Endodermal cell (in vitro differentiated cells): Measurements from ENCODE around the gene CROCC. TPM values are rescaled to one million over a fixed set of nuclear protein-coding genes. Genes with fewer than 3 reads are reported as not detected.

Source experiments
- DNase-seq: peaks from one replicate; pipeline ENCODE4 v3.0.0-alpha.2; 2017
- H3K27ac ChIP-seq: 2 replicates; pipeline ENCODE4 v1.5.1; 2013; ENCODE audit warnings: mild to moderate bottlenecking, low read depth, low read length, moderate library complexity
- H3K27me3 ChIP-seq: 2 replicates; pipeline ENCODE4 v1.6.1; 2013; ENCODE audit warnings: mild to moderate bottlenecking, low read length, moderate library complexity; ENCODE audit not compliant: insufficient read depth, control insufficient read depth, poor library complexity, severe bottlenecking
- H3K36me3 ChIP-seq: 2 replicates; pipeline ENCODE4 v1.7.0; 2013; ENCODE audit warnings: mild to moderate bottlenecking, low read length, moderate library complexity; ENCODE audit not compliant: control insufficient read depth, insufficient read depth
- H3K4me1 ChIP-seq: one replicate; pipeline ENCODE4 v1.7.0; 2013; ENCODE audit warnings: low read length; ENCODE audit not compliant: control insufficient read depth, insufficient read depth
- H3K4me3 ChIP-seq: 2 replicates; pipeline ENCODE4 v1.5.1; 2013; ENCODE audit warnings: mild to moderate bottlenecking, low read length, moderate library complexity
- H3K9ac ChIP-seq: 2 replicates; pipeline ENCODE4 v1.6.1; 2013; ENCODE audit warnings: mild to moderate bottlenecking, low read length, moderate library complexity; ENCODE audit not compliant: poor library complexity, severe bottlenecking; ENCODE audit errors: extremely low read depth
- H3K9me3 ChIP-seq: 2 replicates; pipeline ENCODE4 v1.6.1; 2013; ENCODE audit warnings: mild to moderate bottlenecking, low read length, moderate library complexity; ENCODE audit not compliant: control insufficient read depth
- H3K27ac Mint-ChIP-seq: 2 replicates; pipeline ENCODE4 v1.8.0; 2020; ENCODE audit warnings: mixed read lengths
- H3K27me3 Mint-ChIP-seq: 2 replicates; pipeline ENCODE4 v1.8.0; 2021; ENCODE audit warnings: mild to moderate bottlenecking, mixed read lengths; ENCODE audit not compliant: insufficient read depth
- H3K36me3 Mint-ChIP-seq: 2 replicates; pipeline ENCODE4 v1.8.0; 2020; ENCODE audit warnings: low read depth, mixed read lengths
- H3K4me1 Mint-ChIP-seq: 2 replicates; pipeline ENCODE4 v1.8.0; 2020; ENCODE audit warnings: mixed read lengths
- H3K4me3 Mint-ChIP-seq: 2 replicates; pipeline ENCODE4 v1.8.0; 2020; ENCODE audit warnings: mild to moderate bottlenecking, moderate library complexity, mixed read lengths
- H3K9me3 Mint-ChIP-seq: 2 replicates; pipeline ENCODE4 v1.8.0; 2020; ENCODE audit warnings: mild to moderate bottlenecking, mixed read lengths
- WGBS, 2 experiments: methylation state at CpG; one replicate each; pipeline versions ENCODE4 v1.1.5 to v1.1.7; 2013; ENCODE audit warnings: missing lambda C conversion rate in 2 of 2, mixed read lengths in 1 of 2; ENCODE audit not compliant: insufficient coverage in 1 of 2, insufficient read length in 1 of 2; 5-methylcytosine and 5-hydroxymethylcytosine counted together
- total RNA-seq, 2 donors: library from RNA; stranded (reverse); fragmentation: NEBNext Ultra II Directional in 1 of 2; extraction: Animal tissue kit (Norgen Biotek cat#: 25700) in 1 of 2; gene quantifications; 2 replicates in 1 of 2; 3 replicates in 1 of 2; pipeline ENCODE4 v1.2.1, GENCODE V29; 2021
- TF ChIP-seq, protein P1 (sequence below): fragments of 200-600 bp; sonication (generic); conservative IDR thresholded peaks from 2 replicates; pipeline ENCODE4 v1.5.0; 2021; ENCODE audit warnings: antibody characterized with exemption, mild to moderate bottlenecking

Gene CROCC
- total RNA-seq, 2 donors from 2014 or later = 58.4 to 61.8 TPM

DNA sequence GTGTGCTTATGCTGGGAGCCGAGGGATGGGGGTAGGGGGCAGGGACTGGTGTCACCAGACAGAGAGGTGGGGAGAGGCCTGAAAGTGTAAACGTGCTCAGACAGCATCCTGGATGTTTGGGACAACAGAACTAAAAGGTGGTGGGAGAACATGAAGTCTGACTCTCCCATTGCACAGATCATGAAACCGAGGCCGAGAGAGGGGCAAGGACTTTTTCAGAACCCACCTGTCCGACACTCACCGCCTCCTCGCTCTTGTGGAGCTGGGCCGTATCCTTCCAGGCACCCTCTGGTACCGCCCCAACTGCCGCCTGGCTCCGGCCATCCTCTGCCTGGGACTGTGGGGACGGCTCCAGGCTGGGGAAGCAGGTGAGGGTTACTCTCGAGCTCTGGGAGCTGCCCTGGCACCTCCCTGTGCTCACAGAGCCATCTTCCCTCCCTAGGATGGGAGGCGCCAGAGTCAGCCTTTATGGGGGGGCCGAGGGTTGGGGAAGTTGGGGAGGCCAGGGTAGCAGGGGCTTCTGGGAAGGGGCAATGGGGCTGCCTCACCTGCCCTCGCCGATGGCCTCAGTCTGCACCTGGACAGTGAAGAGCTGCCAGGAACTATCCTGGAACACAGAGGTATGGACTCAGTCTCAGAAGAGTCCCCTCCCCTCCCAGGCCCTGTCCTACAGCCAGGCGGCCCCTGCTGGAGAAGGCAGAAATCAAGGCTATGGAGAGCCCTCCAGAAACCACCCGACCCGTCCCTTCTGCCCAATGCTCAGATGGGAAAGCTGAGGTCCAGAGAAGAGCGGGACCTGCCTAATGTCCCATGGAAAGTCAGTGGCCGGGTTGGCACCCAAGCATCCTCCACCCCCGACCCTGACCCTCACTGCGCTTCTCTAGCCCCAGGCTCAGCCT, 83.0 kb downstream of the CROCC start:
- Histone ChIP-seq H3K9ac (no peak overlapping the region), H3K4me3 (no peak overlapping the region), H3K27ac (no peak overlapping the region), H3K27me3 (no peaks in the 10 kb centered on the region), H3K36me3 (peaks cover 34% of the 10 kb centered on the region), H3K4me1 (no peaks in the 10 kb centered on the region), H3K9me3 (no peaks in the 10 kb centered on the region)
- Mint-ChIP-seq H3K27me3 (no peaks in the 10 kb centered on the region), H3K4me1 (no peaks in the 10 kb centered on the region), H3K4me3 (no peak overlapping the region), H3K36me3 (peaks cover 26% of the 10 kb centered on the region), H3K9me3 (no peaks in the 10 kb centered on the region), H3K27ac (no peak overlapping the region)
- DNase-seq = no peak
- 91 to 96% methylated on average over 17 to 24 of the region's 24 CpGs for WGBS, 2 experiments
- TF ChIP-seq, protein P1, sequence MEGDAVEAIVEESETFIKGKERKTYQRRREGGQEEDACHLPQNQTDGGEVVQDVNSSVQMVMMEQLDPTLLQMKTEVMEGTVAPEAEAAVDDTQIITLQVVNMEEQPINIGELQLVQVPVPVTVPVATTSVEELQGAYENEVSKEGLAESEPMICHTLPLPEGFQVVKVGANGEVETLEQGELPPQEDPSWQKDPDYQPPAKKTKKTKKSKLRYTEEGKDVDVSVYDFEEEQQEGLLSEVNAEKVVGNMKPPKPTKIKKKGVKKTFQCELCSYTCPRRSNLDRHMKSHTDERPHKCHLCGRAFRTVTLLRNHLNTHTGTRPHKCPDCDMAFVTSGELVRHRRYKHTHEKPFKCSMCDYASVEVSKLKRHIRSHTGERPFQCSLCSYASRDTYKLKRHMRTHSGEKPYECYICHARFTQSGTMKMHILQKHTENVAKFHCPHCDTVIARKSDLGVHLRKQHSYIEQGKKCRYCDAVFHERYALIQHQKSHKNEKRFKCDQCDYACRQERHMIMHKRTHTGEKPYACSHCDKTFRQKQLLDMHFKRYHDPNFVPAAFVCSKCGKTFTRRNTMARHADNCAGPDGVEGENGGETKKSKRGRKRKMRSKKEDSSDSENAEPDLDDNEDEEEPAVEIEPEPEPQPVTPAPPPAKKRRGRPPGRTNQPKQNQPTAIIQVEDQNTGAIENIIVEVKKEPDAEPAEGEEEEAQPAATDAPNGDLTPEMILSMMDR = peak; percentile 43

DNA sequence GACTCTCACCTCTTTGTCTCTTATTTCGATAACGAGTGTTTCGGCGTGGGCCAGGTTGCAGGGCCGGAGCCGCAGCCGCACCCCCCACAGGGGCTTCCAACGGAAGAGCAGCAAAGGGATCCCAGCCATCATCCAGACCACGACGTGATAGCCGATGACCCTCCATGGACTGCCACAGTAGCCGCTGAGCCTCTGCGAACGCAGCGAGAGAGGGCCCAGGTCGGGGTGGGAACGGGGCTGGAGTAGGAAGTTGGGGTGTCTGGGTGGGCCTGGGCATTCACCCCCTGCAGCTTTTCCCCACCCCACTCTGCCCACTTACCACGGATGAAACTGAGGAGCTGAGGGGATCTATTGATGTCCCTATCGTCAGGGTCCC, 83.6 kb downstream of the CROCC start:
- Mint-ChIP-seq H3K27me3 (no peaks in the 10 kb centered on the region), H3K4me3 (no peak overlapping the region), H3K4me1 (no peaks in the 10 kb centered on the region), H3K36me3 (peaks cover 22% of the 10 kb centered on the region), H3K9me3 (no peaks in the 10 kb centered on the region), H3K27ac (no peak overlapping the region)
- H3K36me3 ChIP-seq = peaks cover 30% of the 10 kb centered on the region
- no peaks in the 10 kb centered on the region for H3K4me1 ChIP-seq
- H3K27me3 ChIP-seq = no peaks in the 10 kb centered on the region
- H3K4me3 ChIP-seq = no peak overlapping the region
- H3K27ac ChIP-seq = no peak overlapping the region
- no peak overlapping the region for H3K9ac ChIP-seq
- TF ChIP-seq, protein P1 = no peak
- no peaks in the 10 kb centered on the region for H3K9me3 ChIP-seq
- no peak for DNase-seq
- 94 to 96% methylated on average over 12 to 19 of the region's 19 CpGs for WGBS, 2 experiments

DNA sequence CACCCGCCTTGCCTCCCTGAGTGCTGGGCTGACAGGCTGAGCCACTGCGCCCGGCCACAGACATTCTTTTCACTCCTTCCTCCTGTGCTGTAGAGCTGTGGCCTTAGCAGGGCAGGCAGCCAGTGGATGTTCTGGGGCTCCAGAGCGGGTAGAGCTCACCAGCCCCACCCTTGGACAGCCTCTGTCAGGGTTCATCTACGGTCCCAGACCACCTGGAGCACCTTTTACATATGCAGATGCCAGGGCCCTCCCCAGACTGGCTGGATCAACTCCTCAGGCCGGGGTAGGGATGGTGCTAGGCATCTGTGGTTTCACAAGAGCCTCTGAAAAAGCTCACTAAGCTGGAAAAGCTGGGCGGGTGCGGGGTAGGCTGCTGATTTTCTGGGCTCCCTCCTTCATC, 85.4 kb downstream of the CROCC start:
- H3K27me3 ChIP-seq = no peaks in the 10 kb centered on the region
- Mint-ChIP-seq H3K4me1 (peaks cover 3% of the 10 kb centered on the region), H3K27me3 (no peaks in the 10 kb centered on the region), H3K36me3 (peaks cover 16% of the 10 kb centered on the region), H3K9me3 (no peaks in the 10 kb centered on the region), H3K4me3 (no peak overlapping the region), H3K27ac (no peak overlapping the region)
- H3K36me3 ChIP-seq = peaks cover 21% of the 10 kb centered on the region
- no peaks in the 10 kb centered on the region for H3K9me3 ChIP-seq
- H3K4me3 ChIP-seq = no peak overlapping the region
- TF ChIP-seq, protein P1 = no peak
- H3K4me1 ChIP-seq = peaks cover 3% of the 10 kb centered on the region
- DNase-seq = no peak
- no peak overlapping the region for H3K27ac ChIP-seq
- WGBS, 2 experiments = 77 to 84% methylated on average over 8 of the region's 8 CpGs
- H3K9ac ChIP-seq = no peak overlapping the region
